GM12878 (cell line): Measurements from ENCODE around the gene RSPO3. TPM values are rescaled to one million over a fixed set of nuclear protein-coding genes. Genes with fewer than 3 reads are reported as not detected.

Source experiments
- ATAC-seq: fragments of 200-7000 bp; cut with Tn5 transposase; 3 replicates; pipeline ENCODE4 v1.9.1; 2020; ENCODE audit warnings: mild to moderate bottlenecking, moderate library complexity
- BruUV-seq: library from RNA; stranded (reverse); fragments of 400-500 nt; replicated peaks from 2 replicates; lab custom pipeline; 2021; lab: Mats Ljungman, UMichigan
- CTCF ChIA-PET: fragments of 300-600 bp; sonication (Branson Sonifier 250); formaldehyde crosslinking; extraction: SDS; loops from one replicate; lab custom pipeline; 2021; ENCODE audit warnings: inconsistent platforms; lab: Yijun Ruan, JAX
- POLR2A ChIA-PET: fragments of 350-600 bp; formaldehyde crosslinking; extraction: SDS; loops from one replicate; lab custom pipeline; 2021; ENCODE audit warnings: inconsistent platforms; lab: Charles Lee
- RAD21 ChIA-PET: fragments of 300-600 bp; sonication (Branson Sonifier 250); formaldehyde crosslinking; loops from one replicate; lab custom pipeline; 2023; ENCODE audit warnings: antibody characterized with exemption; ENCODE audit not compliant: unreplicated experiment; lab: Charles Lee
- SMC1A ChIA-PET: fragments of 300-600 bp; sonication (Branson Sonifier 250); formaldehyde crosslinking; loops from one replicate; lab custom pipeline; 2023; ENCODE audit not compliant: unreplicated experiment, uncharacterized antibody; lab: Charles Lee
- DNase-seq: peaks from one replicate; pipeline ENCODE4 v3.0.0-alpha.2; 2011; ENCODE audit warnings: low read depth, low spot score
- FAIRE-seq: peaks from 3 replicates; lab custom pipeline; 2011; peaks lifted over from hg19 to GRCh38; lab: Jason Lieb, UNC
- H2AFZ ChIP-seq: 2 replicates; pipeline ENCODE4 v1.6.0; 2011; ENCODE audit warnings: low read depth, low read length, control low read depth; ENCODE audit not compliant: control insufficient read depth
- H3K27ac ChIP-seq: 2 replicates; pipeline ENCODE4 v1.5.1; 2011; ENCODE audit warnings: control low read depth; ENCODE audit not compliant: control insufficient read depth, insufficient read depth
- H3K27me3 ChIP-seq, 2 experiments: replicated peaks in 1 of 2; 2 replicates each; pipeline versions ENCODE4 v1.6.0 to v1.6.1; 2011; ENCODE audit warnings: low read length in 1 of 2; ENCODE audit not compliant: control insufficient read depth in 2 of 2, insufficient read depth in 2 of 2
- H3K36me3 ChIP-seq, 2 experiments: 2 replicates each; pipeline ENCODE4 v1.5.1; 2011; ENCODE audit warnings: low read length in 1 of 2; ENCODE audit not compliant: control insufficient read depth in 2 of 2, insufficient read depth in 2 of 2
- H3K4me1 ChIP-seq: 2 replicates; pipeline ENCODE4 v1.6.1; 2011; ENCODE audit warnings: mild to moderate bottlenecking, low read length, moderate library complexity, mixed read lengths; ENCODE audit not compliant: control insufficient read depth, insufficient read depth
- H3K4me2 ChIP-seq: 2 replicates; pipeline ENCODE4 v1.6.0; 2011; ENCODE audit warnings: control low read depth; ENCODE audit not compliant: control insufficient read depth, insufficient read depth
- H3K4me3 ChIP-seq: fragments of 200-600 bp; sonication (generic); 2 replicates; pipeline ENCODE4 v1.5.1; 2016
- H3K79me2 ChIP-seq: 2 replicates; pipeline ENCODE4 v1.6.0; 2011; ENCODE audit warnings: low read length; ENCODE audit not compliant: control insufficient read depth, insufficient read depth
- H3K9ac ChIP-seq: 2 replicates; pipeline ENCODE4 v1.8.0; 2011; ENCODE audit warnings: low read length, control low read depth, mixed read lengths; ENCODE audit not compliant: control insufficient read depth, insufficient read depth
- H3K9me3 ChIP-seq: replicated peaks from 3 replicates; pipeline ENCODE4 v1.5.1; 2011; ENCODE audit warnings: mild to moderate bottlenecking, low read length; ENCODE audit not compliant: control insufficient read depth, insufficient read depth
- H4K20me1 ChIP-seq: 2 replicates; pipeline ENCODE4 v1.6.0; 2011; ENCODE audit not compliant: control insufficient read depth, insufficient read depth
- CHD1 ChIP-seq: IDR thresholded peaks from 2 replicates; pipeline ENCODE4 v1.6.1; 2012; ENCODE audit warnings: low read depth, low read length, improper control_type of control experiment
- DPF2 ChIP-seq: fragments of 450-650 bp; IDR thresholded peaks from 2 replicates; pipeline ENCODE4 v1.6.1; 2017; ENCODE audit warnings: mild to moderate bottlenecking
- ESRRA ChIP-seq: IDR thresholded peaks from 2 replicates; pipeline ENCODE4 v1.6.1; 2012; ENCODE audit warnings: mild to moderate bottlenecking, low read length, improper control_type of control experiment
- IKZF1 ChIP-seq: fragments of 450-650 bp; conservative IDR thresholded peaks from 2 replicates; pipeline ENCODE4 v1.6.1; 2017; ENCODE audit warnings: antibody characterized with exemption, mild to moderate bottlenecking
- NFYB ChIP-seq: IDR thresholded peaks from 2 replicates; pipeline ENCODE4 v1.6.1; 2011; ENCODE audit warnings: low read depth, mild to moderate bottlenecking, low read length, improper control_type of control experiment, moderate library complexity; ENCODE audit not compliant: insufficient read depth
- POLR2AphosphoS5 ChIP-seq: IDR thresholded peaks from 2 replicates; pipeline ENCODE4 v1.6.1; 2011; ENCODE audit warnings: mild to moderate bottlenecking, low read length, inconsistent platforms
- RAD21 ChIP-seq: IDR thresholded peaks from 2 replicates; pipeline ENCODE4 v1.6.1; 2011; ENCODE audit warnings: mild to moderate bottlenecking, low read depth, low read length, moderate library complexity; ENCODE audit not compliant: insufficient read depth
- RFX5 ChIP-seq: IDR thresholded peaks from 2 replicates; pipeline ENCODE4 v1.6.1; 2011; ENCODE audit warnings: low read depth, low read length, improper control_type of control experiment
- SMC3 ChIP-seq: IDR thresholded peaks from 2 replicates; pipeline ENCODE4 v1.6.1; 2011; ENCODE audit warnings: low read length, improper control_type of control experiment, borderline replicate concordance
- SPI1 ChIP-seq: IDR thresholded peaks from 2 replicates; pipeline ENCODE4 v1.6.1; 2011; ENCODE audit warnings: low read depth, mild to moderate bottlenecking, low read length, moderate library complexity, borderline replicate concordance; ENCODE audit not compliant: insufficient read depth
- SRF ChIP-seq, 2 experiments: IDR thresholded peaks; 2 replicates each; pipeline ENCODE4 v1.6.1; 2011; ENCODE audit warnings: low read depth in 2 of 2, low read length in 2 of 2, mild to moderate bottlenecking in 1 of 2, moderate library complexity in 1 of 2
- TCF12 ChIP-seq: IDR thresholded peaks from 2 replicates; pipeline ENCODE4 v1.6.1; 2011; ENCODE audit warnings: low read depth, mild to moderate bottlenecking, low read length
- WGBS: methylation state at CpG from one replicate; pipeline ENCODE4 v1.1.6; 2016; ENCODE audit warnings: low lambda C conversion rate; ENCODE audit not compliant: insufficient replicate concordance, insufficient coverage; ENCODE audit errors: missing lambda C conversion rate; 5-methylcytosine and 5-hydroxymethylcytosine counted together
- in situ Hi-C: fragments of 300-500 bp; cut with MboI; formaldehyde crosslinking; loops from 9 replicates; pipeline ENCODE4 v1.14.3; 2018; ENCODE audit warnings: mixed read lengths
- intact Hi-C: fragments of 100-400 bp; cut with micrococcal nuclease; formaldehyde crosslinking; loops from one replicate; pipeline ENCODE4 v1.14.2; 2022; ENCODE audit not compliant: unreplicated experiment
- polyA plus RNA-seq, 11 experiments: library from polyadenylated mRNA; depleted of rRNA in 4 of 11; unstranded in 6 of 11; stranded (reverse) in 5 of 11; fragments of >200 nt; fragmentation: Nextera tagmentation in 4 of 11; fragmentation: Illumina TruSeq in 1 of 11; extraction: Ambion mirVana in 4 of 11; extraction: Trizol in 1 of 11; gene quantifications; 1 replicate in 1 of 11; 2 replicates in 10 of 11; pipeline versions ENCODE4 v1.2.1 to v1.2.3, GENCODE V29; 2011 to 2016; ENCODE audit warnings: inconsistent platforms in 2 of 11, missing spikeins in 2 of 11, low read depth in 1 of 11
- total RNA-seq, 4 experiments: library from RNA; depleted of rRNA in 3 of 4; stranded (reverse); fragments of >200 nt in 3 of 4; fragmentation: Illumina TruSeq in 1 of 4; extraction: Trizol in 1 of 4; gene quantifications; 2 replicates each; pipeline versions ENCODE4 v1.2.1 to v1.2.3, GENCODE V29; 2013 to 2021
- TF ChIP-seq, protein P1 (sequence below): fragments of 450-650 bp; IDR thresholded peaks from 2 replicates; pipeline ENCODE4 v1.6.1; 2016; ENCODE audit warnings: mild to moderate bottlenecking
- TF ChIP-seq, protein P2 (sequence below): fragments of 450-650 bp; IDR thresholded peaks from 2 replicates; pipeline ENCODE4 v1.6.1; 2014; ENCODE audit warnings: mild to moderate bottlenecking
- TF ChIP-seq, protein P3 (sequence below), 3 experiments: IDR thresholded peaks in 2 of 3; conservative IDR thresholded peaks in 1 of 3; 2 replicates each; pipeline ENCODE4 v1.5.1; 2011; ENCODE audit warnings: low read depth in 3 of 3, low read length in 3 of 3, mild to moderate bottlenecking in 3 of 3, control low read depth in 2 of 3, moderate library complexity in 2 of 3, inconsistent platforms in 1 of 3, mixed read lengths in 1 of 3; ENCODE audit not compliant: control insufficient read depth in 2 of 3, insufficient read depth in 1 of 3; ENCODE audit errors: extremely low read depth in 1 of 3
- TF ChIP-seq, protein P4 (sequence below): fragments of 150-350 bp; IDR thresholded peaks from 2 replicates; pipeline ENCODE4 v1.6.1; 2016; ENCODE audit warnings: low read depth, low read length

RSPO3 gene
- total and polyA plus RNA-seq, 10 of the 15 experiments (the other 5 are each of a cell fraction or from before 2014, with no cell fraction given): 0.16 TPM; not detected in 9

DNA sequence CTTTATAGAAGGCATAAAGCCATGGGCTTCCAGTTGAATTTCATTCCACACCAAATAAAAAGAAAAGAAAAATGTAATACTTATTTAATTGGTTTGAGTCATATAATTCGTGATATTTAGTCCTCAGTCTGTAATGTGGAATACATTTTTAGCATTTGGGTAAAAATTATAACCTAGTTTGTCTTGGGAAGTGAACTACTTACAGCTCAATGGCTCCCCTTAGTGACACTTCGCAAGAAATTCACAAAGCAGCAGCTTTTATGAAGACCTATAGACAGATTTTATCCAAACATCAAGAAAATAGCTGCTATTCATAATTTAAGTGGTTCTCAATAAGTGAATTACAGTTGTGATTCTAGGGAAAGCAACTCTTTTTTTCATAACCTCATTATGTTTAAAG lies 72.1 kb downstream of the RSPO3 start:
- intact Hi-C loops (no loop called here), in situ Hi-C loops (no loop called here)
- DNase-seq (no peak), FAIRE-seq (peak; percentile 38), ATAC-seq (peak; percentile 53; the same call in 2 of the 3 replicates)
- ChIA-PET SMC1A (no interaction called here), RAD21 (interaction anchor here (0.7 to 1.4 kb wide), 3 partner anchors 76 to 386 kb away, joined by 3 to 8 read pairs (median 3); partner anchors contain the start of gene RNF146), POLR2A (no interaction called here), CTCF (interaction anchor here (0.7 to 7.1 kb wide), 8 partner anchors 21 to 1563 kb away, joined by 3 to 58 read pairs (median 6); partner anchors contain the start of gene RNF146)
- Histone ChIP-seq H3K4me3 (no peak overlapping the region), H3K27me3 (no peaks in the 10 kb centered on the region), H2AFZ (no peak overlapping the region), H3K79me2 (no peaks in the 10 kb centered on the region), H3K4me1 (no peaks in the 10 kb centered on the region), H3K4me2 (no peak overlapping the region), H3K9me3 (no peaks in the 10 kb centered on the region), H4K20me1 (no peaks in the 10 kb centered on the region), H3K36me3 (no peaks in the 10 kb centered on the region), H3K27ac (no peak overlapping the region), H3K9ac (no peak overlapping the region)
- TF ChIP-seq SPI1: no peak
- TF ChIP-seq CHD1: no peak
- TF ChIP-seq, protein P1, sequence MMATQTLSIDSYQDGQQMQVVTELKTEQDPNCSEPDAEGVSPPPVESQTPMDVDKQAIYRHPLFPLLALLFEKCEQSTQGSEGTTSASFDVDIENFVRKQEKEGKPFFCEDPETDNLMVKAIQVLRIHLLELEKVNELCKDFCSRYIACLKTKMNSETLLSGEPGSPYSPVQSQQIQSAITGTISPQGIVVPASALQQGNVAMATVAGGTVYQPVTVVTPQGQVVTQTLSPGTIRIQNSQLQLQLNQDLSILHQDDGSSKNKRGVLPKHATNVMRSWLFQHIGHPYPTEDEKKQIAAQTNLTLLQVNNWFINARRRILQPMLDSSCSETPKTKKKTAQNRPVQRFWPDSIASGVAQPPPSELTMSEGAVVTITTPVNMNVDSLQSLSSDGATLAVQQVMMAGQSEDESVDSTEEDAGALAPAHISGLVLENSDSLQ: no peak
- TF ChIP-seq, protein P2, sequence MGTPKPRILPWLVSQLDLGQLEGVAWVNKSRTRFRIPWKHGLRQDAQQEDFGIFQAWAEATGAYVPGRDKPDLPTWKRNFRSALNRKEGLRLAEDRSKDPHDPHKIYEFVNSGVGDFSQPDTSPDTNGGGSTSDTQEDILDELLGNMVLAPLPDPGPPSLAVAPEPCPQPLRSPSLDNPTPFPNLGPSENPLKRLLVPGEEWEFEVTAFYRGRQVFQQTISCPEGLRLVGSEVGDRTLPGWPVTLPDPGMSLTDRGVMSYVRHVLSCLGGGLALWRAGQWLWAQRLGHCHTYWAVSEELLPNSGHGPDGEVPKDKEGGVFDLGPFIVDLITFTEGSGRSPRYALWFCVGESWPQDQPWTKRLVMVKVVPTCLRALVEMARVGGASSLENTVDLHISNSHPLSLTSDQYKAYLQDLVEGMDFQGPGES: no peak
- TF ChIP-seq RFX5: no peak
- peak; percentile 47 for TF ChIP-seq RAD21
- no peak for TF ChIP-seq IKZF1
- TF ChIP-seq, protein P3, sequence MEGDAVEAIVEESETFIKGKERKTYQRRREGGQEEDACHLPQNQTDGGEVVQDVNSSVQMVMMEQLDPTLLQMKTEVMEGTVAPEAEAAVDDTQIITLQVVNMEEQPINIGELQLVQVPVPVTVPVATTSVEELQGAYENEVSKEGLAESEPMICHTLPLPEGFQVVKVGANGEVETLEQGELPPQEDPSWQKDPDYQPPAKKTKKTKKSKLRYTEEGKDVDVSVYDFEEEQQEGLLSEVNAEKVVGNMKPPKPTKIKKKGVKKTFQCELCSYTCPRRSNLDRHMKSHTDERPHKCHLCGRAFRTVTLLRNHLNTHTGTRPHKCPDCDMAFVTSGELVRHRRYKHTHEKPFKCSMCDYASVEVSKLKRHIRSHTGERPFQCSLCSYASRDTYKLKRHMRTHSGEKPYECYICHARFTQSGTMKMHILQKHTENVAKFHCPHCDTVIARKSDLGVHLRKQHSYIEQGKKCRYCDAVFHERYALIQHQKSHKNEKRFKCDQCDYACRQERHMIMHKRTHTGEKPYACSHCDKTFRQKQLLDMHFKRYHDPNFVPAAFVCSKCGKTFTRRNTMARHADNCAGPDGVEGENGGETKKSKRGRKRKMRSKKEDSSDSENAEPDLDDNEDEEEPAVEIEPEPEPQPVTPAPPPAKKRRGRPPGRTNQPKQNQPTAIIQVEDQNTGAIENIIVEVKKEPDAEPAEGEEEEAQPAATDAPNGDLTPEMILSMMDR (IDR thresholded peaks at IDR 0.05 in 2 of 3, conservative IDR thresholded peaks at IDR 0.05 in 1 of 3; ENCODE audit: control insufficient read depth in 2 of 3, extremely low read depth in 1 of 3, insufficient read depth in 1 of 3, low read depth in 3 of 3, low read length in 3 of 3): peak; percentile 32 to 41 (median 34); a peak in 4 of 6 replicates
- no peak for TF ChIP-seq DPF2
- no peak for TF ChIP-seq SRF (IDR thresholded peaks at IDR 0.05; ENCODE audit: low read depth in 2 of 2, low read length in 2 of 2)
- peak; percentile 14; the same call in 1 of the 2 replicates for TF ChIP-seq SMC3
- TF ChIP-seq POLR2AphosphoS5: no peak
- TF ChIP-seq, protein P4, sequence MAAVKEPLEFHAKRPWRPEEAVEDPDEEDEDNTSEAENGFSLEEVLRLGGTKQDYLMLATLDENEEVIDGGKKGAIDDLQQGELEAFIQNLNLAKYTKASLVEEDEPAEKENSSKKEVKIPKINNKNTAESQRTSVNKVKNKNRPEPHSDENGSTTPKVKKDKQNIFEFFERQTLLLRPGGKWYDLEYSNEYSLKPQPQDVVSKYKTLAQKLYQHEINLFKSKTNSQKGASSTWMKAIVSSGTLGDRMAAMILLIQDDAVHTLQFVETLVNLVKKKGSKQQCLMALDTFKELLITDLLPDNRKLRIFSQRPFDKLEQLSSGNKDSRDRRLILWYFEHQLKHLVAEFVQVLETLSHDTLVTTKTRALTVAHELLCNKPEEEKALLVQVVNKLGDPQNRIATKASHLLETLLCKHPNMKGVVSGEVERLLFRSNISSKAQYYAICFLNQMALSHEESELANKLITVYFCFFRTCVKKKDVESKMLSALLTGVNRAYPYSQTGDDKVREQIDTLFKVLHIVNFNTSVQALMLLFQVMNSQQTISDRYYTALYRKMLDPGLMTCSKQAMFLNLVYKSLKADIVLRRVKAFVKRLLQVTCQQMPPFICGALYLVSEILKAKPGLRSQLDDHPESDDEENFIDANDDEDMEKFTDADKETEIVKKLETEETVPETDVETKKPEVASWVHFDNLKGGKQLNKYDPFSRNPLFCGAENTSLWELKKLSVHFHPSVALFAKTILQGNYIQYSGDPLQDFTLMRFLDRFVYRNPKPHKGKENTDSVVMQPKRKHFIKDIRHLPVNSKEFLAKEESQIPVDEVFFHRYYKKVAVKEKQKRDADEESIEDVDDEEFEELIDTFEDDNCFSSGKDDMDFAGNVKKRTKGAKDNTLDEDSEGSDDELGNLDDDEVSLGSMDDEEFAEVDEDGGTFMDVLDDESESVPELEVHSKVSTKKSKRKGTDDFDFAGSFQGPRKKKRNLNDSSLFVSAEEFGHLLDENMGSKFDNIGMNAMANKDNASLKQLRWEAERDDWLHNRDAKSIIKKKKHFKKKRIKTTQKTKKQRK: no peak
- no peak for TF ChIP-seq TCF12
- no peak for TF ChIP-seq NFYB
- TF ChIP-seq ESRRA: no peak
- BruUV-seq: no TSS peak
- 47% methylated on average over 2 of the region's 2 CpGs for WGBS
